DOHH2 (cell line): ENCODE data around the gene APOC1.

Experiments used
- CTCF ChIP-seq: fragments of 200-600 bp; sonication (generic); IDR thresholded peaks from one replicate; pipeline ENCODE4 v1.5.1; 2014; ENCODE audit warnings: antibody characterized with exemption, mild to moderate bottlenecking, low read depth, low read length; ENCODE audit not compliant: poor library complexity, severe bottlenecking
- EZH2phosphoT487 ChIP-seq: fragments of 200-600 bp; sonication (generic); IDR thresholded peaks from 2 replicates; pipeline ENCODE4 v1.6.1; 2017; ENCODE audit warnings: borderline replicate concordance, mild to moderate bottlenecking, antibody characterized with exemption, low read length, moderate library complexity, mixed read lengths

GRCh38 chr19:44869733-44870470 lies 44.5 kb upstream of the APOC1 start:
- TF ChIP-seq CTCF, result no peak
- TF ChIP-seq EZH2phosphoT487, result no peak
